Dendritic cell treated with granulocyte-macrophage colony-stimulating factor and Interleukin-4, amounts not matched to agents 40 ng/mL and 50 ng/mL, for 4 days (primary cell): Measurements from ENCODE around the gene LDLRAD3.

Experiments used
- H3K27ac Mint-ChIP-seq: one replicate; pipeline ENCODE4 v1.8.0; 2022; ENCODE audit warnings: mild to moderate bottlenecking, mixed read lengths
- H3K27me3 Mint-ChIP-seq: one replicate; pipeline ENCODE4 v1.8.0; 2022; ENCODE audit warnings: mild to moderate bottlenecking, mixed read lengths
- H3K36me3 Mint-ChIP-seq: one replicate; pipeline ENCODE4 v1.8.0; 2022; ENCODE audit warnings: low read depth, mixed read lengths
- H3K4me1 Mint-ChIP-seq: one replicate; pipeline ENCODE4 v1.8.0; 2022; ENCODE audit warnings: low read depth, mixed read lengths
- H3K4me3 Mint-ChIP-seq: one replicate; pipeline ENCODE4 v1.8.0; 2022; ENCODE audit warnings: mild to moderate bottlenecking, moderate library complexity, mixed read lengths
- H3K9me3 Mint-ChIP-seq: one replicate; pipeline ENCODE4 v1.8.0; 2022; ENCODE audit warnings: mixed read lengths
- intact Hi-C: fragments of 100-400 bp; cut with micrococcal nuclease; formaldehyde crosslinking; loops from one replicate; pipeline ENCODE4 v1.15.0; 2022

Gene LDLRAD3

DNA sequence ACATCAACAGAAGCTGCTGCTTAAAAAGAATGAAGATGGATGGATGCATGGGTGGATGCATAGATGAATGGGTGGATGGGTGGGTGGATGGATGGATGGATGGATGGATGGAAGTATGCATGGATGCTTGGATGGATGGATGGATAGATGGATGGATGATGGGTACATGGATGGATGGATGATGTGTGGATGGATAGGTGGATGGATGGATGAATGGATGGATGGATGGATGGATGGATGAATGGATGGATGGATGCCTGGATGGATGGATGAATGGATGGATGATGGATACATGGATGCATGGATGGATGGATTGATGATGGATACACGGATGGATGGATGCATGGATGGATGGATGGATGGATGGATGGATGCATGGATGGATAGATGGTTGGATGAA is 110.8 kb downstream of the LDLRAD3 start:
- intact Hi-C loops: loop anchor here (5.0 kb wide), 1 partner anchor 437 kb away; the partner anchor contains the start of gene FJX1
- H3K4me1 Mint-ChIP-seq: peaks cover 7% of the 10 kb centered on the region
- H3K27me3 Mint-ChIP-seq: peaks cover 4% of the 10 kb centered on the region

DNA sequence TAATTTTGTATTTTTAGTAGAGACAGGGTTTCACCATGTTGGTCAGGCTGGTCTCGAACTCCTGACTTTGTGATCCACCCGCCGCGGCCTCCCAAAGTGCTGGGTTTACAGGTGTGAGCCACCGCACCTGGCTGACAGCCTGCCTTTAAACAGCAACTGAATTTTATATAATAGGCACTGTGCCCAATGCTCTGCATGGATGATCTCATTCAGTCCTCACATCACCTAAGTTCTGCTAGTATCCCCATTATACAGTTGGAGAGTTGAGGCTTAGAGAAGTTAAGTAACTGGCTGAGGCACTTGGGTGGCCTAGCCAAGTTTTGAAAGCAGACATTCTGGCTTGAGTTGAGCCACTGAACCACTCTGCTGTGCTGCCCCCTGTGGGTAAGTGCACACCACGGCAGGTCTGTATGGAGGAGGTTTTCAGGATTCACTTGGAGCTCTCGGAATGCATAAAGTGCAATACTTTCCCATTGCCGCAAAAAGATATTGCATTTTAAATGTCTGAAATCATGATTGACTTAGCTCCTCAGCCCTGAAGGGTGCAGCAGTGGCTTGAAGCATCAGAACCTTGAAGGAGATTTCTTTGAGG is 112.4 kb downstream of the LDLRAD3 start:
- peaks cover 13% of the 10 kb centered on the region for H3K4me1 Mint-ChIP-seq
- H3K27ac Mint-ChIP-seq: no peak overlapping the region
- no peak overlapping the region for H3K4me3 Mint-ChIP-seq
- intact Hi-C loops: loop anchor here (5.0 kb wide), 1 partner anchor 439 kb away; the partner anchor contains the start of gene FJX1
- peaks cover 4% of the 10 kb centered on the region for H3K27me3 Mint-ChIP-seq
- peaks cover 11% of the 10 kb centered on the region for H3K9me3 Mint-ChIP-seq
- no peaks in the 10 kb centered on the region for H3K36me3 Mint-ChIP-seq

More for the DNA sequence above, 110.8 kb downstream of the LDLRAD3 start:
- Mint-ChIP-seq H3K27ac (no peak overlapping the region), H3K9me3 (peaks cover 11% of the 10 kb centered on the region), H3K36me3 (no peaks in the 10 kb centered on the region), H3K4me3 (no peak overlapping the region)

- H3K4me3 Mint-ChIP-seq: no peak overlapping the region
- no peaks in the 10 kb centered on the region for H3K36me3 Mint-ChIP-seq
- H3K27me3 Mint-ChIP-seq: peaks cover 4% of the 10 kb centered on the region
- peaks cover 14% of the 10 kb centered on the region for H3K4me1 Mint-ChIP-seq
- H3K9me3 Mint-ChIP-seq: peaks cover 11% of the 10 kb centered on the region
- intact Hi-C loops: loop anchor here (5.0 kb wide), 1 partner anchor 440 kb away; the partner anchor contains the start of gene FJX1
- no peak overlapping the region for H3K27ac Mint-ChIP-seq
Observed at GRCh38 chr11:36057379-36058042, 113.6 kb downstream of the LDLRAD3 start.

GRCh38 chr11:36059660-36060059 is 115.8 kb downstream of the LDLRAD3 start:
- H3K36me3 Mint-ChIP-seq: no peaks in the 10 kb centered on the region
- H3K27me3 Mint-ChIP-seq: peaks cover 4% of the 10 kb centered on the region
- peaks cover 6% of the 10 kb centered on the region for H3K9me3 Mint-ChIP-seq
- H3K27ac Mint-ChIP-seq: no peak overlapping the region
- intact Hi-C loops: loop anchor here (5.0 kb wide), 1 partner anchor 442 kb away; the partner anchor contains the start of gene FJX1
- H3K4me1 Mint-ChIP-seq: peaks cover 27% of the 10 kb centered on the region
- H3K4me3 Mint-ChIP-seq: no peak overlapping the region

DNA sequence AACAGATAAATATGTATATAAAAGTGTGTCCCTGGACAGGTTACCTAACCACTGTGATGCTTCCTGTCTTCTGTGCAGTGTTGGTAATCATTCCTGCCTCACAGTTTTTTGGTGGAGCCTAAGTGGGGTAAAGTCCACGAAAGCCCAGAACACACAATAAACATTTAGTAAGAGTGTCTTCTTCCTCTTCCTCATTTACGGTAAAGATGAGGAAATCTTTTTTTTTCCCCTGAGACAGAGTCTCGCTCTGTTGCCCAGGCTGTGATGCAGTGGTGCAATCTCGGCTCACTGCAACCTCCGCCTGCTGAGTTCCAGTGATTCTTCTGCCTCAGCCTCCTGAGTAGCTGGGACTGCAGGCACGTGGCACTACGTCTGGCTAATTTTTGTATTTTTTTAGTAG is 117.1 kb downstream of the LDLRAD3 start:
- Mint-ChIP-seq H3K4me1 (peaks cover 27% of the 10 kb centered on the region), H3K4me3 (no peak overlapping the region)
- intact Hi-C loops: no loop called here

DNA sequence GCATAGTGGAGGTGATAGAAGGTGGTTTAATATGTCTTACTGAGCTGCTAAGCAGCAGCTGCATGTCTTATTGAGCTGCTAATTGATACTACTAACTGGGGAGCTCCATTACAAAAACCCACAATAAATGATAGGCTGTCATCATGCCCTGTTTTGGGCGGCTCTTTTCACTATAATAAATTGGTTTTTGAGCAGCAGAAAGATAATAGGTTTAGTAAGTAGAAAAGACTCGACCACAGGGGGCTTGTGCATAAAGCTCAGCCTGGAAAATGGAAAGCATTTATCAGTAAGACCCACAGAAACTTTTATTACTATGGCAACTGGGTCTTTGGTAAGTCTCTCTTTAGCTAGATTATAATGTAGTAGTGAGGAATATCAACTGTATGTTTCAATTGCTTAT is 117.6 kb downstream of the LDLRAD3 start:
- H3K27ac Mint-ChIP-seq: no peak overlapping the region
- intact Hi-C loops: no loop called here
- no peak overlapping the region for H3K4me3 Mint-ChIP-seq
- H3K9me3 Mint-ChIP-seq: peaks cover 2% of the 10 kb centered on the region
- peaks cover 4% of the 10 kb centered on the region for H3K27me3 Mint-ChIP-seq
- H3K4me1 Mint-ChIP-seq: peaks cover 27% of the 10 kb centered on the region
- no peaks in the 10 kb centered on the region for H3K36me3 Mint-ChIP-seq

More for the DNA sequence above, 117.1 kb downstream of the LDLRAD3 start:
- Mint-ChIP-seq H3K27me3 (peaks cover 4% of the 10 kb centered on the region), H3K36me3 (no peaks in the 10 kb centered on the region), H3K27ac (no peak overlapping the region), H3K9me3 (no peaks in the 10 kb centered on the region)

DNA sequence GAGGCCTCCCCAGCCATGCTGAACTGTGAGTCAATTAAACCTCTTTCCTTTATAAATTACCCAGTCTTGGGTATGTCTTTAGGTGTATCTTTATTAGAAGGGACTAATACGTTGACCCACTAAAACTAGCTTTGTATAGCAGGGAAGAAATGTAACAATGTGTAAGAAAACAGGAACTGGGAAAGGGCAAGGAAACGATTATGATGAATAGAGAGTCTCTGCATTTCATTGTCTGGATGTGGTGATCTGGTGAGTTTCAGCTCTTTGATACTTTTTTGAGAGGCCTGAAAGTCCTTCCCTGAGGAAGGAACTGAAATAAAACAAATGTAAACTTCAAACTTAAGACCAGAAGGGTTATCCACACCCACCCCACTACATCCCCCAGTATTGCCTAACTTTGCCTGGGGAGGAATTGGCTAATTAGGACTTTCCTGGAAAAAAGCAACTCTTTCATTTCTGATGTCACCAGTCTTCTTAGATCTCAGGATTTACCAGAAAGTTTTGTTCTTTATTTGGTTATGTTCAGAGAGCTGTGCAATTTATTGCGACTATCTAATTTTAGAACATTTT is 119.0 kb downstream of the LDLRAD3 start:
- peaks cover 11% of the 10 kb centered on the region for H3K9me3 Mint-ChIP-seq

GRCh38 chr11:36065436-36065835 is 121.6 kb downstream of the LDLRAD3 start:
- Mint-ChIP-seq H3K9me3 (peaks cover 11% of the 10 kb centered on the region), H3K27me3 (peaks cover 3% of the 10 kb centered on the region), H3K4me1 (peaks cover 25% of the 10 kb centered on the region), H3K27ac (no peak overlapping the region), H3K36me3 (no peaks in the 10 kb centered on the region), H3K4me3 (no peak overlapping the region)
- intact Hi-C loops: no loop called here

More for the DNA sequence above, 119.0 kb downstream of the LDLRAD3 start:
- Mint-ChIP-seq H3K27ac (no peak overlapping the region), H3K4me3 (no peak overlapping the region), H3K27me3 (peaks cover 5% of the 10 kb centered on the region), H3K36me3 (no peaks in the 10 kb centered on the region), H3K4me1 (peaks cover 20% of the 10 kb centered on the region)
- intact Hi-C loops: no loop called here

DNA sequence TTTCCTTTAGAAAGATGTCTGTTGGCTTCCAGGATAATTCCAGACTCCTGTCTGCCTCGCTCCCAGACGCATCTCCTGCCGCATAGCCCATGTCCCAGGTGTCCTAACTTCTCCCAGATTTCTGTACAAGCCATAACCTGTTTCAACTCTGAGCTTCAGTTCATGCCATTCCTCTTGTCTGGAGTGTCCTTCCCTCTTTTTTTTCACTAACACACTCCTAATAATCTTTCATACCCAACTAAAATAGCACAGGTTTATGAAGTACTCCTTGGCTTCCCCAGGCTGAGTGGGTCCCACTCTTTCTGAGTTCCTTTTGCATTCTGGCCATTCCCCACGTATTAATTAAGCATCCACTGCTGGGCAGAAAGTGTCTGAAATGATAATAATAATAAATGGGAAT is 123.0 kb downstream of the LDLRAD3 start:
- peaks cover 21% of the 10 kb centered on the region for H3K4me1 Mint-ChIP-seq
- no peaks in the 10 kb centered on the region for H3K36me3 Mint-ChIP-seq
- intact Hi-C loops: no loop called here
- peaks cover 3% of the 10 kb centered on the region for H3K27me3 Mint-ChIP-seq
- H3K27ac Mint-ChIP-seq: no peak overlapping the region
- H3K9me3 Mint-ChIP-seq: peaks cover 11% of the 10 kb centered on the region
- H3K4me3 Mint-ChIP-seq: no peak overlapping the region

- Mint-ChIP-seq H3K27me3 (peaks cover 3% of the 10 kb centered on the region), H3K36me3 (no peaks in the 10 kb centered on the region), H3K4me3 (no peak overlapping the region), H3K4me1 (peaks cover 7% of the 10 kb centered on the region), H3K27ac (no peak overlapping the region), H3K9me3 (peaks cover 11% of the 10 kb centered on the region)
- intact Hi-C loops: no loop called here
Observed at GRCh38 chr11:36069576-36070212, 125.8 kb downstream of the LDLRAD3 start.

GRCh38 chr11:36070213-36070953 is 126.5 kb downstream of the LDLRAD3 start:
- intact Hi-C loops: no loop called here
- Mint-ChIP-seq H3K36me3 (no peaks in the 10 kb centered on the region), H3K4me3 (no peak overlapping the region), H3K27ac (no peak overlapping the region), H3K27me3 (peaks cover 3% of the 10 kb centered on the region), H3K9me3 (peaks cover 11% of the 10 kb centered on the region), H3K4me1 (peaks cover 7% of the 10 kb centered on the region)

- no peak overlapping the region for H3K27ac Mint-ChIP-seq
- H3K9me3 Mint-ChIP-seq: peaks cover 11% of the 10 kb centered on the region
- no peak overlapping the region for H3K4me3 Mint-ChIP-seq
- no peaks in the 10 kb centered on the region for H3K36me3 Mint-ChIP-seq
- peaks cover 3% of the 10 kb centered on the region for H3K27me3 Mint-ChIP-seq
- peaks cover 7% of the 10 kb centered on the region for H3K4me1 Mint-ChIP-seq
- intact Hi-C loops: no loop called here
Observed at GRCh38 chr11:36070954-36071330, 127.1 kb downstream of the LDLRAD3 start.

GRCh38 chr11:36071917-36072500 is 128.1 kb downstream of the LDLRAD3 start:
- peaks cover 7% of the 10 kb centered on the region for H3K4me1 Mint-ChIP-seq
- no peaks in the 10 kb centered on the region for H3K27me3 Mint-ChIP-seq
- no peaks in the 10 kb centered on the region for H3K36me3 Mint-ChIP-seq
- no peak overlapping the region for H3K4me3 Mint-ChIP-seq
- peaks cover 4% of the 10 kb centered on the region for H3K9me3 Mint-ChIP-seq
- no peak overlapping the region for H3K27ac Mint-ChIP-seq
- intact Hi-C loops: no loop called here
